GM12873 (cell line): Measurements from ENCODE around the gene TSPAN1.

Experiments
- CTCF ChIP-seq: IDR thresholded peaks from 2 replicates; pipeline ENCODE4 v1.5.1; 2012; ENCODE audit warnings: low read depth, mild to moderate bottlenecking, moderate library complexity, low read length, control low read depth; ENCODE audit not compliant: insufficient read depth; ENCODE audit errors: missing control alignments

TSPAN1 gene

GRCh38 chr1:46175243-46175642, 356 bp downstream of the TSPAN1 start:
- no peak for TF ChIP-seq CTCF

- peak; percentile 8 for TF ChIP-seq CTCF
These were observed 1.5 kb downstream of the TSPAN1 start, which contains the start of gene P3R3URF for GRCh38 chr1:46176211-46176865. TSS of gene P3R3URF (minus strand) at chr1:46176488. CDS start at chr1:46176471, 17 bp downstream.

GRCh38 chr1:46179138-46180081, 4.5 kb downstream of the TSPAN1 start:
- peak; percentile 86 for TF ChIP-seq CTCF

- no peak for TF ChIP-seq CTCF
These were observed 5.3 kb downstream of the TSPAN1 start for GRCh38 chr1:46180082-46180616.

- TF ChIP-seq CTCF: no peak
These were observed 6.7 kb downstream of the TSPAN1 start for GRCh38 chr1:46181343-46182260.

- no peak for TF ChIP-seq CTCF
These were observed 8.4 kb downstream of the TSPAN1 start for GRCh38 chr1:46183079-46183847.
